DOHH2 (cell line): ENCODE results near the gene MGRN1.

Source experiments
- H3F3A ChIP-seq: fragments of 200-600 bp; sonication (generic), shearing (Covaris generic); 2 replicates; pipeline ENCODE4 v1.6.0; 2016; ENCODE audit warnings: antibody characterized with exemption, mild to moderate bottlenecking; ENCODE audit not compliant: control insufficient read depth, insufficient read depth
- H3K27ac ChIP-seq: fragments of 200-600 bp; sonication (generic); 2 replicates; pipeline ENCODE4 v1.5.1; 2014; ENCODE audit warnings: low read depth, mild to moderate bottlenecking, low read length, moderate library complexity
- H3K27me3 ChIP-seq: fragments of 200-600 bp; sonication (generic); 2 replicates; pipeline ENCODE4 v1.6.1; 2014; ENCODE audit warnings: mild to moderate bottlenecking, low read length, mixed read lengths; ENCODE audit not compliant: control insufficient read depth
- H3K36me3 ChIP-seq: fragments of 200-600 bp; sonication (generic); 2 replicates; pipeline ENCODE4 v1.6.1; 2014; ENCODE audit warnings: mild to moderate bottlenecking, low read length, moderate library complexity, mixed read lengths; ENCODE audit not compliant: control insufficient read depth
- H3K4me1 ChIP-seq: fragments of 200-600 bp; sonication (generic); 2 replicates; pipeline ENCODE4 v1.6.1; 2014; ENCODE audit warnings: mild to moderate bottlenecking, low read length, mixed read lengths; ENCODE audit not compliant: control insufficient read depth
- H3K4me2 ChIP-seq: fragments of 200-600 bp; sonication (generic); 2 replicates; pipeline ENCODE4 v1.6.0; 2014; ENCODE audit warnings: mild to moderate bottlenecking, low read length, moderate library complexity
- H3K4me3 ChIP-seq: fragments of 200-600 bp; sonication (generic); 2 replicates; pipeline ENCODE4 v1.5.1; 2014; ENCODE audit warnings: mild to moderate bottlenecking, low read length, mixed read lengths
- H3K79me2 ChIP-seq: fragments of 200-600 bp; sonication (generic); 2 replicates; pipeline ENCODE4 v1.6.1; 2014; ENCODE audit warnings: mild to moderate bottlenecking, low read length, mixed read lengths; ENCODE audit not compliant: control insufficient read depth
- H3K9me2 ChIP-seq: fragments of 200-600 bp; sonication (generic); replicated peaks from 2 replicates; pipeline ENCODE4 v1.6.1; 2014; ENCODE audit warnings: mild to moderate bottlenecking, low read length, mixed read lengths; ENCODE audit not compliant: control insufficient read depth
- H3K9me3 ChIP-seq: fragments of 200-600 bp; sonication (generic); 2 replicates; pipeline ENCODE4 v1.6.1; 2014; ENCODE audit warnings: antibody characterized with exemption, low read length, mixed read lengths; ENCODE audit not compliant: control insufficient read depth, insufficient read depth
- H4K20me1 ChIP-seq: fragments of 200-600 bp; sonication (generic); 2 replicates; pipeline ENCODE4 v1.6.0; 2014; ENCODE audit warnings: low read depth, mild to moderate bottlenecking, antibody characterized with exemption, low read length, moderate library complexity; ENCODE audit not compliant: control insufficient read depth, insufficient read depth
- CTCF ChIP-seq: fragments of 200-600 bp; sonication (generic); IDR thresholded peaks from one replicate; pipeline ENCODE4 v1.5.1; 2014; ENCODE audit warnings: antibody characterized with exemption, mild to moderate bottlenecking, low read depth, low read length; ENCODE audit not compliant: poor library complexity, severe bottlenecking
- EZH2phosphoT487 ChIP-seq: fragments of 200-600 bp; sonication (generic); IDR thresholded peaks from 2 replicates; pipeline ENCODE4 v1.6.1; 2017; ENCODE audit warnings: borderline replicate concordance, mild to moderate bottlenecking, antibody characterized with exemption, low read length, moderate library complexity, mixed read lengths

Gene MGRN1

DNA sequence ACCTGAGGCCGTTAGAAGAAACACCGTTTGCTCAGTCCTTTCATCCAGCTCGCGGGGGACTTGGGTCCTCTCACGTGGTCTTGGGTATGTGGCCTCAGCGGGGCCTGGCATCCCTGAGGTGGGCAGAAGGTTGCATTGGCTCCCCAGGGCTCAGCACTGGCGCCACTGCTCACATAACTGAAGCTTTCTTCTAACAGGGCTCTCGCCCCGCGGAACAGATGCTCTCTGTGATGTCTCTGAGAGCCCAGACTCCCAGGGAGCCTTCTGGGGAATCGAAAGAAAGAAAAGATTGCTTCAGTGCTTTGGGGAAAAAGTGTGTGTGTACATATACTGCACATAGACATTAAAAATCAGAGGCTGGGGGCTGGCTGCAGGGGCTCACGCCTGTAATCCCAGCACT, 10.1 kb downstream of the MGRN1 start:
- no peak overlapping the region for H3K27ac ChIP-seq
- no peaks in the 10 kb centered on the region; the same call in 1 of the 2 replicates for H3K9me3 ChIP-seq
- TF ChIP-seq EZH2phosphoT487 (no peak), CTCF (no peak)
- no peak overlapping the region for H3K4me2 ChIP-seq
- H3F3A ChIP-seq, result no peaks in the 10 kb centered on the region
- H3K27me3 ChIP-seq, result no peaks in the 10 kb centered on the region
- H3K4me1 ChIP-seq, result no peaks in the 10 kb centered on the region
- no peak overlapping the region for H3K4me3 ChIP-seq
- peaks cover 70% of the 10 kb centered on the region for H3K79me2 ChIP-seq
- H3K9me2 ChIP-seq, result no peaks in the 10 kb centered on the region
- H3K36me3 ChIP-seq, result peaks cover 11% of the 10 kb centered on the region
- no peaks in the 10 kb centered on the region for H4K20me1 ChIP-seq

GRCh38 chr16:4636196-4636595, 11.6 kb downstream of the MGRN1 start:
- Histone ChIP-seq H3K36me3 (peaks cover 9% of the 10 kb centered on the region), H3K4me1 (no peaks in the 10 kb centered on the region), H3K27ac (no peak overlapping the region), H3K9me2 (no peaks in the 10 kb centered on the region), H3F3A (no peaks in the 10 kb centered on the region), H3K79me2 (peaks cover 70% of the 10 kb centered on the region), H3K27me3 (no peaks in the 10 kb centered on the region), H3K9me3 (no peaks in the 10 kb centered on the region; the same call in 1 of the 2 replicates), H3K4me2 (no peak overlapping the region), H3K4me3 (no peak overlapping the region), H4K20me1 (no peaks in the 10 kb centered on the region)
- TF ChIP-seq CTCF (no peak), EZH2phosphoT487 (no peak)

DNA sequence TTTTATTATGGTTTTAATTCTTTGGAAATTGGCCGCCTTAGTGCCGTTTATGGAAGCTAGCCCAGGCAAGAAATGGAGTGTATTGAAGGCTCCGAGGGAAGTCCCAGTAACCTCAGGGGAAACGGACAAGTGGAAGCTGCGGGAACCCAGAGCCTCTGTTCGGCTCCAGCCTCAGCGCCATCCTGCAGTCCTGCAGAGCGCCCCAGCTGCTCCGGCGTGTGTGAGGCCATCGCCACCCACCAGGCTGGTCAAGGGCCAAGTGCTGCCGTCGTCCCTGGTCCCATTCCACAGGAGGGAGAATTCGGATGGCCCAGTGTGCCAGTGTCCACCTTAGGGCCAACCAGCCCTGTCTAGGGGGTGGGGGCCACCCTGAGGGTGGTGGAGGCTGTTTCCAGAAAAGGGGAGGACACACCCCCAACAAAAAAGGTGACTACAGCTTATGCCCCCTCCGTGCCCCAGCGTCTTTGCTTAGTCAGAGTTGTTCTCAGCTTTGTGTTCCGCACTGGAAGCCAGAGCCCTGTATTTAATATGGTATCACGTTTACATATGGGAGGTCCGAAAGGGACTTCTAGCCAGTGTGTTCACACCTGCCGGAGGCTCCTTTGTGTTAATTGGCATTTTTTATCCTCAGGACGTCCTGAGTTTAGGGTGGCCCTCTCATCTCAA, 13.0 kb downstream of the MGRN1 start:
- Histone ChIP-seq H3K4me2 (no peak overlapping the region), H3K36me3 (peaks cover 4% of the 10 kb centered on the region; the same call in 1 of the 2 replicates), H3K79me2 (peaks cover 65% of the 10 kb centered on the region), H3K4me3 (no peak overlapping the region), H3K9me3 (no peaks in the 10 kb centered on the region), H3F3A (no peaks in the 10 kb centered on the region), H4K20me1 (no peaks in the 10 kb centered on the region), H3K4me1 (no peaks in the 10 kb centered on the region), H3K27me3 (no peaks in the 10 kb centered on the region), H3K27ac (no peak overlapping the region), H3K9me2 (no peaks in the 10 kb centered on the region)
- TF ChIP-seq CTCF (no peak), EZH2phosphoT487 (no peak)
